H1 (cell line): ENCODE data around the gene GPT2.

ENCODE experiments used
- POLR2AphosphoS5 ChIP-seq: IDR thresholded peaks from 2 replicates; pipeline ENCODE4 v1.6.1; 2011; ENCODE audit warnings: low read depth, low read length
- SP2 ChIP-seq: IDR thresholded peaks from 2 replicates; pipeline ENCODE4 v1.6.1; 2012; ENCODE audit warnings: mild to moderate bottlenecking, low read length, inconsistent platforms
- TEAD4 ChIP-seq: IDR thresholded peaks from 2 replicates; pipeline ENCODE4 v1.6.1; 2012; ENCODE audit warnings: low read depth, low read length, inconsistent platforms, mixed read lengths

GRCh38 chr16:46889245-46889941 is 5.2 kb downstream of the GPT2 start:
- TF ChIP-seq TEAD4 (no peak), SP2 (no peak), POLR2AphosphoS5 (no peak)
